AG10803 (cell line): ENCODE measurements around the gene PRKN.

Experiments
- DNase-seq: peaks from one replicate; pipeline ENCODE4 v3.0.0; 2010; ENCODE audit warnings: low read depth
- H3K4me3 ChIP-seq: 2 replicates; pipeline ENCODE4 v1.5.1; 2011; ENCODE audit warnings: mild to moderate bottlenecking, low read length, control low read depth
- TF ChIP-seq, protein P1 (sequence below): conservative IDR thresholded peaks from 2 replicates; pipeline ENCODE4 v1.5.1; 2011; ENCODE audit warnings: mild to moderate bottlenecking, low read length, control low read depth, inconsistent platforms

Gene PRKN

DNA sequence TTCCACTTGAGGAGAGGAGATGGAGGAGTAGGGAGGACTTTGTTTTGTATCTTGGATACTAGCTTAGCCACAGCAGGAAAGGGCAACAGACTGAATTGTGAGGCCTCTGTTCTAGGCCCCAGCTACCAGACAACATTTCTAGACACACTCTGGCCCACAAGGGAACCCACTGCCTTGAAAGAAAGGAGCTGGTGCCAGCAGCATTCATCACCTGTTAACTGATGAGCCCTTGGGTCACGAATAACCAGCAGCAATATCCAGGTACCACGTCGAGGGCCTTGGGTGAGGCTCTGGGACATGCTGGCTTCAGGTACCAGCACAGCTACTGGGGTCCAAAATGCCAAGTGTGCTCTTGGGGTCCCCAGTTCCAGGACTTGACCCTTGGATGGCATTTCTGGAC, 165.5 kb downstream of the PRKN start:
- TF ChIP-seq, protein P1, sequence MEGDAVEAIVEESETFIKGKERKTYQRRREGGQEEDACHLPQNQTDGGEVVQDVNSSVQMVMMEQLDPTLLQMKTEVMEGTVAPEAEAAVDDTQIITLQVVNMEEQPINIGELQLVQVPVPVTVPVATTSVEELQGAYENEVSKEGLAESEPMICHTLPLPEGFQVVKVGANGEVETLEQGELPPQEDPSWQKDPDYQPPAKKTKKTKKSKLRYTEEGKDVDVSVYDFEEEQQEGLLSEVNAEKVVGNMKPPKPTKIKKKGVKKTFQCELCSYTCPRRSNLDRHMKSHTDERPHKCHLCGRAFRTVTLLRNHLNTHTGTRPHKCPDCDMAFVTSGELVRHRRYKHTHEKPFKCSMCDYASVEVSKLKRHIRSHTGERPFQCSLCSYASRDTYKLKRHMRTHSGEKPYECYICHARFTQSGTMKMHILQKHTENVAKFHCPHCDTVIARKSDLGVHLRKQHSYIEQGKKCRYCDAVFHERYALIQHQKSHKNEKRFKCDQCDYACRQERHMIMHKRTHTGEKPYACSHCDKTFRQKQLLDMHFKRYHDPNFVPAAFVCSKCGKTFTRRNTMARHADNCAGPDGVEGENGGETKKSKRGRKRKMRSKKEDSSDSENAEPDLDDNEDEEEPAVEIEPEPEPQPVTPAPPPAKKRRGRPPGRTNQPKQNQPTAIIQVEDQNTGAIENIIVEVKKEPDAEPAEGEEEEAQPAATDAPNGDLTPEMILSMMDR: no peak
- DNase-seq: no peak
- no peak overlapping the region for H3K4me3 ChIP-seq

DNA sequence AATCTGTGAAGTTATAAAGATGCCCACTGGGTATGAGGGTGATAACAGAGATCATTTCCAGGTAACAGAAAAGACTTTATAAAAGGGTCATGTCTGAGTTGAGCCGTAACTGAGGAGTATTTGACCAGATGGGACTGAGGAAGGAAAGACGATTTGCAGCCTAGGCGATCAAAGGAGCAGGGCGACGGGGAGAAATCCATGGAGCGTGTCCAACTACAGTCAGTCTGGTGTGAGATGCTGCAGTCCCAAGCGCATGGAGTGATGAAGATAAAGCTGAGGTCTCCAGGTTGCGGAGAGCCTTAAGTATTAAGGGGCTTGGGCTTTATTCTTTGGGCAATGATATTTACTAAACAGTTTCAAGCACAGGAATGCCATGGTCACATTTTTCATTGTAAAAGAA, 166.7 kb downstream of the PRKN start:
- TF ChIP-seq, protein P1: no peak
- H3K4me3 ChIP-seq: no peak overlapping the region
- no peak for DNase-seq

DNA sequence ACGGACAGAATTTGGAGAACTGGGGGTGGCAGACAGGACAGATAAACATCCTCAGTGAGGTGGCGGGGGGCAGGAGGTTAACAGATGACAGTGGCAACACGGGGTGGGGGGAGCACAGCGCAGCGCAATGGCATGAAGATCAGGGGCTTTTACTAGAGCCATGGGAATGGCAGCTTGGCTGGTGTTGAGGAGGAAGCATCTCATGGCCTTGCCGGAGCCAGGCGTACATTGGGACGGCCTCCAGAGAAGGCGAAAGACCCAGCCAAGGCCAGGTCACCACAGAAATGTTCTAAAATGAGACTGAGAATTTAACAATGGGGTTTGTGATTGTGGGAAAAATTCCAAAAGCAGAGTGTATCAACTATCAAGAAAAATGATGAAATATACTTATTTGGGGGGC, 173.0 kb downstream of the PRKN start:
- H3K4me3 ChIP-seq: no peak overlapping the region
- TF ChIP-seq, protein P1: no peak
- DNase-seq: no peak

DNA sequence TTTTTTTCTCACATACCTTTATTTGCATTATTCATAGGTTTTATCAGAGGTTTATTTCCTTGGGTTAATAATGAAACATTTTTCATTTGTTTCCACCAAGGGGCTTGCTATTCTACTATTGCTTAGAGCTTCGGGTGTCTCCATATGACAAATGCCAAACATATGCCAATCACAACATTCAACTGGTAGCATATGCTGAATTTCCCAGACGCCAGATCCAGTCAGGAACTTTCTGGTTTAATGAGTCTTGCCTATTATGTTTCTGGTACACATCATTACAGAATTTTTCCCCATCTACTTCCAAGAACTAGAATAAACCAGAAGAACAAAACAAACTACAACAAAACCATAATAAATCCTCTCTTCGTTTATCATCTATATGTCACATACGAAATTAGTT, 180.7 kb downstream of the PRKN start:
- DNase-seq: no peak
- TF ChIP-seq, protein P1: no peak
- H3K4me3 ChIP-seq: no peak overlapping the region

DNA sequence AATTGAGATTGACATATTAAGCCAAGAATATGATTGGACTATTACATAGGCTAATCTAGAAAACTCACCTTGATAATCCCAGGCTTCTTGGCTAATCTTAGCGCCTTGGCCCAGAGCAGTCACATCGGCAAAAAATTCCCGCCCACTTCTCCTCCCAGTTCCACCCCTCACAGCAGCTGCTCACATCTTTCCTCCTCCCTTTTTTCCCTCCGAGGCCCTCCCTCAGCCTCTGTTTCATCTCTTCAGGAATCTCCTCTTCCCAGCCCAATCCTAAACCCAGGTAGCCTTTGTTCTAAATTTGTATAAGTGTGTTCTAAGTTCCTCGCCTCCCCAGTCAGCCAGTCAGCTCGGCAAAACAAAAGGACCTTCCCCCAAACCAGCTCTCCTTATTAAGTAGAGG, 184.3 kb downstream of the PRKN start:
- TF ChIP-seq, protein P1: no peak

DNA sequence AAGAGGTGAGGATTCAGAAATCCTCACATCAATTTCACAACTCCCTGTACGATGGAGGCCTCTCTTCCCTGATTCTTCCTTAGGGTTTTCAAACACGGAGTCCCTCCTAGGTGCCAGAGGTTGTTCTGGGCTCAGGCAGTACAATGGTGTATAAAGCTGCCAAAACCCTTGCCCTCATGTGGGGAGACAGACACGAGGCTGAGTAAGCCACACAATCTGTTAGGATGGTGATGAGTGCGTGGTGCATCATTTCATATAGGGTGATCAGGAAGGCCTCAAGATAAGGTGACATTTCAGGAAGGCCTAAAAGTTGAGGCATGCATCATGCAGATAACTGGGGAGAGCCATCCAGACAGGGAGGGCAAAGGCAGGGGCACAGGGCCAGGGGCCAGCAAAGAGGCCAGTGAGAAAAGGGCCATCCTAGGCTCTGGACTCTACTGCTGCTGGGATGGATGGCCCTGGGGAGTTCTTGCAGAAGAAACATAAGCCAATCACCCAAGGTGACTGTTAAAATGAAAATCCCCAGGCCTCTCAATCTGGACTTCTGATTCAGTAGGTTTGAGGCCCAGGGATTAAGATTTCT, 186.5 kb downstream of the PRKN start:
- TF ChIP-seq, protein P1: no peak

More for the DNA sequence above, 184.3 kb downstream of the PRKN start:
- DNase-seq: no peak
- no peak overlapping the region for H3K4me3 ChIP-seq

DNA sequence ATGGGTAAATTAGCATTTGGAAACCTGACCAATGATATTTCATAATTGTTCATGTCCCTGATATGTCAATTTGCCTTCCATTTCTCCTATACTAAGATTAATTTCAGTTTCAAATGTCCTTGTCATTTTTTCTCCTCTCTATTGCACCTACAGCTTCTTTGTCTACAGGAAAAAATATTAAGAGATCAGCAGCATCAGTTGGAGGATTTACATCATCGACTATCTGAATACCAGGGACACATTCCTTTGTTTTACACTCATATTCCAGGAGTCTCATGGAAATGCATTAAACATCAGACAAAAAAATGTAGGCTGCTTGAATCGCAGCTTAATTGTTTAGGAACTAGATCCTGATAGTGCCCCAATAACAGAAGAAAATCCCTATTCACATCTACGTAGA, 188.2 kb downstream of the PRKN start:
- no peak for DNase-seq
- TF ChIP-seq, protein P1: no peak
- no peak overlapping the region for H3K4me3 ChIP-seq

More for the DNA sequence above, 186.5 kb downstream of the PRKN start:
- DNase-seq: no peak
- no peak overlapping the region for H3K4me3 ChIP-seq
